Endothelial cell of umbilical vein (primary cell): ENCODE results near the gene FAM200C. TPM values are rescaled to one million over a fixed set of nuclear protein-coding genes. Genes with fewer than 3 reads are reported as not detected.

Experiments
- BruUV-seq: library from RNA; stranded (reverse); fragments of 400-500 nt; replicated peaks from 2 replicates; lab custom pipeline; 2021; lab: Mats Ljungman, UMichigan
- CTCF ChIA-PET: fragments of 300-600, 350-600 bp; sonication (Branson Sonifier 250); formaldehyde crosslinking; loops from one replicate; lab custom pipeline; 2021; ENCODE audit warnings: antibody characterized with exemption, inconsistent platforms; lab: Charles Lee
- POLR2A ChIA-PET: fragments of 300-600, 350-600 bp; sonication (Branson Sonifier 250); formaldehyde crosslinking; loops from one replicate; lab custom pipeline; 2021; ENCODE audit warnings: antibody characterized with exemption, inconsistent platforms; lab: Charles Lee
- DNase-seq: peaks from one replicate; pipeline ENCODE4 v3.0.0-alpha.2; 2011; ENCODE audit warnings: low read depth, low spot score
- FAIRE-seq: peaks from 2 replicates; lab custom pipeline; 2011; peaks lifted over from hg19 to GRCh38; lab: Jason Lieb, UNC
- H2AFZ ChIP-seq: 2 replicates; pipeline ENCODE4 v1.6.0; 2012; ENCODE audit warnings: low read depth, low read length, control low read depth, inconsistent platforms
- H3K27ac ChIP-seq: 2 replicates; pipeline ENCODE4 v1.5.1; 2011; ENCODE audit warnings: low read depth, mild to moderate bottlenecking, control low read depth, low read length, moderate library complexity; ENCODE audit not compliant: insufficient read depth
- H3K27me3 ChIP-seq, 2 experiments: 2 replicates each; pipeline versions ENCODE4 v1.6.0 to v1.6.1; 2011; ENCODE audit warnings: low read length in 2 of 2, mixed read lengths in 1 of 2; ENCODE audit not compliant: control insufficient read depth in 2 of 2, insufficient read depth in 2 of 2
- H3K36me3 ChIP-seq, 2 experiments: 2 replicates in 1 of 2; 3 replicates in 1 of 2; pipeline ENCODE4 v1.5.1; 2011; ENCODE audit warnings: low read length in 2 of 2, mild to moderate bottlenecking in 1 of 2, moderate library complexity in 1 of 2; ENCODE audit not compliant: control insufficient read depth in 2 of 2, insufficient read depth in 2 of 2; ENCODE audit errors: extremely low read depth in 1 of 2
- H3K4me1 ChIP-seq: 3 replicates; pipeline ENCODE4 v1.5.1; 2011; ENCODE audit warnings: mild to moderate bottlenecking, low read length; ENCODE audit not compliant: control insufficient read depth, insufficient read depth; ENCODE audit errors: extremely low read depth
- H3K4me2 ChIP-seq: 2 replicates; pipeline ENCODE4 v1.6.1; 2011; ENCODE audit warnings: low read length, control low read depth, mixed read lengths; ENCODE audit not compliant: insufficient read depth
- H3K4me3 ChIP-seq, 3 experiments: fragments of 200-600 bp in 1 of 3; sonication (generic), shearing (Covaris generic) in 1 of 3; replicated peaks in 1 of 3; 2 replicates each; pipeline ENCODE4 v1.5.1; 2011 to 2016; ENCODE audit warnings: control low read depth in 3 of 3, low read length in 3 of 3, mild to moderate bottlenecking in 2 of 3, inconsistent platforms in 1 of 3, low read depth in 1 of 3, moderate library complexity in 1 of 3; ENCODE audit not compliant: insufficient read depth in 1 of 3
- H3K79me2 ChIP-seq: 2 replicates; pipeline ENCODE4 v1.6.0; 2012; ENCODE audit warnings: low read length, inconsistent platforms; ENCODE audit not compliant: control insufficient read depth, insufficient read depth
- H3K9ac ChIP-seq: replicated peaks from 2 replicates; pipeline ENCODE3; 2011; ENCODE audit warnings: low read length, control low read depth; ENCODE audit not compliant: insufficient read depth; ENCODE audit errors: extremely low read depth
- H3K9me1 ChIP-seq: replicated peaks from 3 replicates; pipeline ENCODE4 v1.6.0; 2011; ENCODE audit warnings: mild to moderate bottlenecking, low read length; ENCODE audit not compliant: control insufficient read depth, insufficient read depth; ENCODE audit errors: extremely low read depth
- H3K9me3 ChIP-seq: replicated peaks from 2 replicates; pipeline ENCODE4 v1.5.1; 2012; ENCODE audit warnings: low read length, inconsistent platforms; ENCODE audit not compliant: control insufficient read depth, insufficient read depth
- H4K20me1 ChIP-seq: replicated peaks from 2 replicates; pipeline ENCODE3; 2011; ENCODE audit warnings: mild to moderate bottlenecking, low read length; ENCODE audit not compliant: control insufficient read depth, insufficient read depth; ENCODE audit errors: extremely low read depth
- CTCF ChIP-seq, 2 donors: IDR thresholded peaks; 1 replicate in 1 of 2; 2 replicates in 1 of 2; pipeline ENCODE4 v1.5.1; 2011; ENCODE audit warnings: low read length in 2 of 2, mild to moderate bottlenecking in 2 of 2, moderate library complexity in 2 of 2, control low read depth in 1 of 2, inconsistent platforms in 1 of 2, low read depth in 1 of 2; ENCODE audit not compliant: insufficient read depth in 1 of 2; ENCODE audit errors: extremely low read depth in 1 of 2
- EZH2 ChIP-seq: IDR thresholded peaks from 2 replicates; pipeline ENCODE4 v1.6.1; 2012; ENCODE audit warnings: borderline replicate concordance, low read depth, mild to moderate bottlenecking, moderate library complexity, low read length, inconsistent platforms; ENCODE audit not compliant: severe bottlenecking
- FOS ChIP-seq: IDR thresholded peaks from 2 replicates; pipeline ENCODE4 v1.6.1; 2011; ENCODE audit warnings: mild to moderate bottlenecking, low read length, moderate library complexity, borderline replicate concordance; ENCODE audit not compliant: insufficient read depth
- GATA2 ChIP-seq: IDR thresholded peaks from 2 replicates; pipeline ENCODE4 v1.7.0; 2011; ENCODE audit warnings: low read depth, mild to moderate bottlenecking, moderate library complexity, mixed read lengths, low read length; ENCODE audit not compliant: insufficient read length, insufficient read depth
- JUN ChIP-seq: IDR thresholded peaks from 2 replicates; pipeline ENCODE4 v1.6.1; 2011; ENCODE audit warnings: borderline replicate concordance, low read depth; ENCODE audit not compliant: insufficient read length, insufficient read depth
- MAX ChIP-seq: IDR thresholded peaks from 2 replicates; pipeline ENCODE4 v1.6.1; 2011; ENCODE audit not compliant: insufficient read depth, insufficient read length
- MYC ChIP-seq: IDR thresholded peaks from one replicate; pipeline ENCODE4 v1.6.1; 2011; ENCODE audit warnings: mild to moderate bottlenecking, low read depth, low read length
- POLR2A ChIP-seq: IDR thresholded peaks from 2 replicates; pipeline ENCODE4 v1.6.1; 2012; ENCODE audit warnings: low read depth, mild to moderate bottlenecking, control low read depth, low read length
- POLR2AphosphoS5 ChIP-seq: IDR thresholded peaks from 2 replicates; pipeline ENCODE4 v1.6.1; 2012; ENCODE audit warnings: low read depth, mild to moderate bottlenecking, control low read depth, low read length, moderate library complexity; ENCODE audit not compliant: insufficient read depth
- dilution Hi-C: fragments of 300-500 bp; cut with MboI; formaldehyde crosslinking; loops from one replicate; pipeline ENCODE4 v1.15.0; 2019; ENCODE audit warnings: low sequenced_read_pairs; ENCODE audit not compliant: extremely low pct_ligation_motif_present
- intact Hi-C: fragments of 100-400 bp; cut with micrococcal nuclease; formaldehyde crosslinking; loops from one replicate; pipeline ENCODE4 v1.10.0; 2022
- polyA plus RNA-seq, 4 experiments: library from polyadenylated mRNA; depleted of rRNA in 3 of 4; stranded (reverse) in 3 of 4; unstranded in 1 of 4; fragments of >200 nt; gene quantifications; 2 replicates each; pipeline versions ENCODE4 v1.2.1 to v1.2.3, GENCODE V29; 2011 to 2012; ENCODE audit warnings: missing spikeins in 1 of 4
- total RNA-seq: library from RNA; stranded (reverse); gene quantifications from 2 replicates; pipeline ENCODE4 v1.2.3, GENCODE V29; 2021

FAM200C gene
- total and polyA plus RNA-seq, 2 donors (not counting 3 experiments of a cell fraction or from before 2014, with no cell fraction given): 0.76 to 2.7 TPM

GRCh38 chr5:160356550-160357347 lies 43.1 kb downstream of the FAM200C start:
- Histone ChIP-seq H3K79me2 (no peaks in the 10 kb centered on the region), H3K27me3 (peaks cover 0 to 9% of the 10 kb centered on the region in 2 experiments), H3K9me1 (no peaks in the 10 kb centered on the region), H3K9ac (no peak overlapping the region), H3K36me3 (no peaks in the 10 kb centered on the region), H3K9me3 (no peaks in the 10 kb centered on the region), H2AFZ (no peak overlapping the region), H3K27ac (no peak overlapping the region), H3K4me1 (no peaks in the 10 kb centered on the region), H3K4me3 (no peak overlapping the region), H3K4me2 (no peak overlapping the region), H4K20me1 (no peaks in the 10 kb centered on the region)
- POLR2A ChIA-PET: no interaction called here
- intact Hi-C loops: no loop called here
- FAIRE-seq: no peak
- TF ChIP-seq EZH2 (no peak), POLR2A (no peak), MYC (no peak), FOS (no peak), MAX (no peak), JUN (no peak), CTCF (IDR thresholded peaks at IDR 0.05; ENCODE audit: extremely low read depth in 1 of 2, insufficient read depth in 1 of 2, low read depth in 1 of 2, low read length in 2 of 2) (no peak), POLR2AphosphoS5 (no peak), GATA2 (no peak)
- CTCF ChIA-PET: interaction anchor here (0.6 to 1.9 kb wide), 4 partner anchors 11 to 335 kb away, joined by 3 to 8 read pairs (median 3); no protein-coding TSS in a partner anchor
- BruUV-seq: no TSS peak
- dilution Hi-C loops: no loop called here
- no peak for DNase-seq
